GM18505 (cell line): Measurements from ENCODE around the gene GRIK1.

Source experiments
- ATAC-seq: cut with Tn5 transposase; IDR thresholded peaks from one replicate; pipeline ENCODE4 v1.9.1; 2021; ENCODE audit not compliant: unreplicated experiment
- POLR2A ChIP-seq: IDR thresholded peaks from 4 replicates; pipeline ENCODE4 v1.6.1; 2011; ENCODE audit warnings: borderline replicate concordance; ENCODE audit not compliant: insufficient read depth, insufficient read length; ENCODE audit errors: extremely low read depth

The GRIK1 gene

GRCh38 chr21:29771491-29772066, 168.2 kb downstream of the GRIK1 start:
- TF ChIP-seq POLR2A, result no peak
- no peak for ATAC-seq

GRCh38 chr21:29763674-29764073, 176.1 kb downstream of the GRIK1 start:
- no peak for TF ChIP-seq POLR2A
- no peak for ATAC-seq

- no peak for TF ChIP-seq POLR2A
Measured at GRCh38 chr21:29762570-29763082, 177.2 kb downstream of the GRIK1 start.

GRCh38 chr21:29753216-29753615, 186.6 kb downstream of the GRIK1 start:
- TF ChIP-seq POLR2A, result no peak
- no peak for ATAC-seq

More at GRCh38 chr21:29762570-29763082, 177.2 kb downstream of the GRIK1 start:
- no peak for ATAC-seq

- no peak for ATAC-seq
Measured at GRCh38 chr21:29751473-29752185, 188.2 kb downstream of the GRIK1 start.

GRCh38 chr21:29749957-29750356, 189.8 kb downstream of the GRIK1 start:
- ATAC-seq, result no peak
- TF ChIP-seq POLR2A, result no peak

More at GRCh38 chr21:29751473-29752185, 188.2 kb downstream of the GRIK1 start:
- TF ChIP-seq POLR2A, result no peak

- TF ChIP-seq POLR2A, result no peak
- ATAC-seq, result no peak
Measured at GRCh38 chr21:29749223-29749622, 190.6 kb downstream of the GRIK1 start.

GRCh38 chr21:29748391-29749167, 191.2 kb downstream of the GRIK1 start:
- no peak for TF ChIP-seq POLR2A
- ATAC-seq, result no peak

GRCh38 chr21:29741761-29742160, 198.0 kb downstream of the GRIK1 start:
- no peak for TF ChIP-seq POLR2A
- ATAC-seq, result no peak

GRCh38 chr21:29739176-29739575, 200.6 kb downstream of the GRIK1 start:
- TF ChIP-seq POLR2A, result no peak
- ATAC-seq, result no peak

- ATAC-seq, result no peak
- TF ChIP-seq POLR2A, result no peak
Measured at GRCh38 chr21:29738730-29739129, 201.1 kb downstream of the GRIK1 start.

- no peak for ATAC-seq
- no peak for TF ChIP-seq POLR2A
Measured at GRCh38 chr21:29737186-29737585, 202.6 kb downstream of the GRIK1 start.

GRCh38 chr21:29730281-29730680, 209.5 kb downstream of the GRIK1 start:
- no peak for ATAC-seq
- TF ChIP-seq POLR2A, result no peak
